ENCODE results near the gene OR7C2.

Gene OR7C2

GRCh38 chr19:14979476-14980255, 38.4 kb downstream of the OR7C2 start, which contains the start of gene SLC1A6:
Gene SLC1A6, minus strand, starts transcription at chr19:14979864. Its CDS starts 6,954 bp downstream, at chr19:14972910.
- DNase-seq, result peak; percentile 74

- DNase-seq, result no peak
Measured at GRCh38 chr19:14985133-14985532, 43.8 kb downstream of the OR7C2 start.
